ENCODE data around the gene CREG2.
A peak's percentile ranks its signal among the peaks of the same experiment; 100 is the strongest.

Gene CREG2, protein sequence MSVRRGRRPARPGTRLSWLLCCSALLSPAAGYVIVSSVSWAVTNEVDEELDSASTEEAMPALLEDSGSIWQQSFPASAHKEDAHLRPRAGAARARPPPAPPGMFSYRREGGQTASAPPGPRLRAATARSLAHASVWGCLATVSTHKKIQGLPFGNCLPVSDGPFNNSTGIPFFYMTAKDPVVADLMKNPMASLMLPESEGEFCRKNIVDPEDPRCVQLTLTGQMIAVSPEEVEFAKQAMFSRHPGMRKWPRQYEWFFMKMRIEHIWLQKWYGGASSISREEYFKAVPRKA

DNA sequence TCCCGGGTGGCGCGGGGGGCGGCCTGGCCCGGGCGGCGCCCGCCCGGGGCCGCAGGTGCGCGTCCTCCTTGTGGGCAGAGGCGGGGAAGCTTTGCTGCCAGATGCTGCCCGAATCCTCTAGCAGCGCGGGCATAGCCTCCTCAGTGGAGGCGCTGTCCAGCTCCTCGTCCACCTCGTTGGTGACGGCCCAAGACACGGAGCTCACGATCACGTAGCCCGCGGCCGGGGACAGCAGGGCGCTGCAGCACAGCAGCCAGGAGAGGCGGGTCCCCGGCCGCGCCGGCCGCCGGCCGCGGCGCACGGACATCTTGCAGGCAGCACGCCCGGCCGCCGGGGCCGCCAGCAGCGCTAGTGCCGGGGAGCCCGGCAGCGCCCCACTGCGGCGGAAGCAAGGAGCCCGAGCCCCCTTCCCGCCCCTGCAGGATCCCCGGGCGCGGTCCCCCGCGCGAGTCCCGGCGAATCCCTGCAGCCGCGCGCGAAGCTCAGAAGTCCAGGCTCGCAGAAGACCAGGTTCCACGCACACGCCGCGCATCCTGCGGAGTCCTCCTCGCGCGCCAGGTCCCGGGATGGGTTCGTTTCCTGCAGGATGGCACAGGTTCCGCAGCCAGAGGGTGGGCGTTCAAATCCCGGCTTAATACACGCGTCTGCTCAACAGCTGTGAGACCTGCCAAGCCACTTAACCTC is at the start of gene CREG2:
Gene CREG2 (minus strand): TSS at position 353 of the 684 bp plus-strand sequence. CDS start 46 bp downstream, at position 307.
- peak; percentile 5 to 52 (median 39) for DNase-seq (ENCODE audit: low read depth in 3 of 3)

DNA sequence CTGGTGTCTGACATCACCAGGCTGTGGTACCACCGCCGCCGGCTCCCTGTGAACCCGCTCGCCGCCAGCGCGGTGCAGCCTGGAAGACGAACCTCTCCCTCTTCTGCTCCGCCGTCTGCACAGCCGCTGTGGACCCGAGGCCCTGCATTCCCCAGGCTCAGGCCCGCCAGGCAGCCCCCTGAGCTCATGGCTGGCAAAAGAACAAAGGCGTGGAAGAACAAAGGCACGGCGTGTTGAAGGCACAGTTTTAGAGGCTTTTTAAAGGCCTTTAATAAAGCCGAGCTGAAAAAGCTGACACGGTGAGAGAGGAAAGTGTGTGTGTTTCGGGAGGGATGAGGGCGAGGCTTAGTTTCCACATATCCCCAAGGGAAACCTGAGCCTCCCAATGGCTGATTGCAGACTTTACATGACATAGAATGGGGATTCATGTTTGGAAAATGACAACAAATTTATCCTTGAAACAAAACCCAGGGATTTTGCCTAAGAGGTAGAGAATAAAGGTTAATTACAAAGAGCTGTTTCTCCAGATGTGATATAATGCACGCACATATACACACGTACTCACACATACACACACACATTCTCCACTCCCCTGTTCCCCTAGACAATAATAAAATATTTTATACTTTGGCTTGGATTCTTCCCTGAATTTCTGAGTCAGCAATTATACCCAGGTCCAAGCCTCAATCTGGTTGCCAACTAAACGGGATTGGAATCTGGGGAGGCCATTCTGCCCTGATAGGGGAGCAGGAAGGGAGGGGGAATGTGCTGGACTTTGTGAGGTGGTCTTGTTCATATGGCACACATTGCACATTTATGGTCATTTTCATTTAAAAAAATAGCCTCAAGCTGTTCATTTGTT is 47.9 kb upstream of the CREG2 start:
- DNase-seq (ENCODE audit: low read depth in 3 of 3), result no peak

DNA sequence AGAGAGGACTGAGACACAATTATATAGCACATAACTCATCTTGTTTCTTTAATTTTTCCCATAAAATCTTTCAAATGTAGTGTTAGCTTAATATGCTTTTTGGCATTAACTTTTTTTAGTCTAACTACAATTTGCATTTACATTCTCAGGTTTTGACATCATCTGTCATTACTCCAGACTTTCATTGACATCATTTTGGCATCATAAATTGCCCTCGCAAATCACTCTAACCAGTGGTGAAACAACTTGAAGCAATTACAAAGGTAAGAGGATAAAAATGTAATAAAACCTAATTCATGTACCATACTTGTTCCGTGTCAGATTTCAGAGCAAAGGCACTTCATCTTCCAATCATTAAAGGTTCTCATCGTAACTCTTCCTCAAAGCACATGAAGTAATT is 46.2 kb upstream of the CREG2 start:
- DNase-seq (ENCODE audit: low read depth in 3 of 3), result no peak

DNA sequence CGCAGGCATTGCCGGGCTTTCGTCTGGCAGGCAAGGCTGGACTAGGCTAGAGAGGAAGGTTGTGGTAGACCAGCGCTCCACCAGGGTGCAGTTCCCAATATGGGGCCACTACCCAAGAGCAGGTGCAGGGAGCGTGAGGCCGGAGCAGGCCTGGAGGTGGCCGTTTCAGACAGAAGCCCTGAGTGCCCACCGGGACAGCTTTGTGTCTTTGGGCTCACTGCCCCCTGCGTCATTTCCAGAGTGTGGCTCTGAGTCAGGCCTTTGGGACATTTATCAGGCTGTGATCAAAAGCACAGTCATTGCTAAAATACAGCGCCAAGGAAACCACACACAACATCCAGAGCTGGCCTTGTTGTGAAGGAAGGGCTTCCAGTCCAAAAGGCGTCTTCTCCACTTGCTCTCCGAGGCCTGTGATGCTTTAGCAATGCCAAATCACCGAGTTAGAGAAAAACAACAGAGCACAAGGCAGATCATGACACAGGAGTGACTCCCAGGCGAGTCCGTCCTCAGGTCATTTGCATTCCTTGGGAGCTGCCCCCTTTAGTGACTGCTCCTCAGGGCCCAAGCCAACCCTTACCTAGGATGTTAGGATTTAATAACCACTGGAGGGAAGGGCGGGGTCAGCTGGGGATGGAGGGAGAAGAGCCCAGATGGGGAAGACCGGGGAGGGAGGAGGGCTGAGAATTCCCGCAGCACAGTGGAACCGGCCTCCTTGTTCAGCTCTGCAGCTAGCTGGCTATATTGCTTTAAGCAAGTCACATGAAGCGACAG is 45.3 kb upstream of the CREG2 start:
- DNase-seq (ENCODE audit: low read depth in 3 of 3), result no peak

DNA sequence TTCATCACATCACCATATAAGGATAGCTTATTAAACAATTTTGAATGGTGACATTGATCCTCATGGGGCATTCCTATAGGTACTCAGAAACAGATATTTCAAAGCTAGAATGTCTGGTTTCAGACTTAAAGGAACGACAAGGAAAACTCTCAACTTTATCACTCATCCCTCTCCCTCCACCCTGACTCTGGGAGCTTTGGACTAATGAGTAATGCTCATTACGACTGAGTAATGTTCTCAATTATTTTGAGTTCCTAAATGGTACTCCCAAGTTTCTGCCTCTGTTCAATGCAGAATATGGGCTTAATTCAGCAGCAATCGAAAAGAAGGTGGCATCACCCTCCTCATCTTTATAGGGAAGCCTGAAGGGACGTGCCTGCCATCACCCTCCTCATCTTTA is 44.2 kb upstream of the CREG2 start:
- DNase-seq (ENCODE audit: low read depth in 3 of 3), result no peak

DNA sequence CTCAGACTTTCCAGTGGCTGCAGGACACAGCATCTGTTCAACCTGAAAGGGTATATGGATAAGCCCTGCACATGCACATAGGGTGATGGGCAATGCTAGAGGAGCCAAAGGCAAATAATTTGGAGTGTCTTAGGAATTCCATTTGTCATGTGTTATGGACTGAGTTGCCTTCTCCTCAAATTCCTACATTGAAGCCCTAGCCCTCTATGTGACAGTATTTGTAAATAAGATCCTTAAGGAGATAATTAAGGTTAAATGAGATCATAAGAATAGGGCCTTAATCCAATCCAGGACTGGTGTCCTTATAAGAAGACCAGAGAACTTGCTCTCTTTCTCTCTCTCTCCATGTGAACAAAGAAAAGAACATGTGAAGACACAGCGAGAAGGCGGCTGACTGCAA is 42.9 kb upstream of the CREG2 start:
- no peak for DNase-seq (ENCODE audit: low read depth in 3 of 3)

DNA sequence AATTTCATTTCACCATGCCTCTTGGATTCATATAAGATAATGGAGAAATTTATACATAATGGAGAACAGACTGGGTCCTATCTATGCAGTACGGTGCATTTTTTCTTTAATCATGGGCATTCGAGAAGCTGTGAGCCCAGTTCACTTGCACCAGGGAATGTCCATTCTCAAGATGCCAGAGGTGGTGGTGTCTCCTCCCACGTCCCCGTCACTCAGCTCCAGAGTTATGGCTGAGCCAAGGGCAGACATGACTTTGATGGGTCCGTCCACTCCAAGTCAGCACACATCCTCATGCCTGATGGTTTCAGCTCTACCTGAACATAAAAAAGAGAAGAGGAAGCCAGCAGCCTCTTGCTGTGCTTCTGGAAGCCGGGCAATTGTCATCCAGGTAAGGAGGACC is 42.1 kb upstream of the CREG2 start:
- no peak for DNase-seq (ENCODE audit: low read depth in 3 of 3)

DNA sequence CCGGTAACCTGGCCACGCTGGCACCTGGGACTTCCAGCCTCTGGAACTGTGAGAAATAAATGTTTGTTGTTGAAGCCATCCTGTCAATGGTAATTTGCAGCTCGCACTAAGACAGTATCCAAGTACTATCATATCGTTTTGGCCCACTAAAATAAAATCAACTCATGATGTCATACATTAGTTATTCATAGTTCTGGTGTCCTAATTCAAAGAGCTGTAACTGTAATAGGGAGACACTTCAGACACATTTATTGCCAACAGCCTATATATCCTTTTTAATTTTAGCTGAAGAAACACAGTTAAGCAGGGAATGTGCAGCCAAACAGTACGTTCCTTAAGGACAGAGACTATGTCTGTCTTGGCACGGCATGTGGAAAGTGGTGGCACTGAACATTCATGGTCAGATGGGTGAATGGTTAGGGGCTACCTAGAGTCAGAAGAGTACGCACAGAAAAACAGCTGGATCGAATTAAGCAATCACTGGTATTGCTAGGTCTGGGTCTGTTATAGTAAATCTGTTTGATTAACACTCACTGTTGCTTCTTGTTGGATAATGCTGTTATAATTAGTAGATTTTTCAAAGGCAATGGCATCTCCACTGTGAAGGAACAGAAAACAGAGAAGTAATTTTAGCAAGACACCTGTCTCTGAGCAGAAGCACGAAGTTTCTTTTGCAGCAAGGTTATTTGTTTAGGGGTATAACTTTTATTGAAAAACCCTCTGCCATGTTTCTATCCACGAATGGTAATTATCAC is 41.3 kb upstream of the CREG2 start:
- DNase-seq (ENCODE audit: low read depth in 3 of 3), result no peak

DNA sequence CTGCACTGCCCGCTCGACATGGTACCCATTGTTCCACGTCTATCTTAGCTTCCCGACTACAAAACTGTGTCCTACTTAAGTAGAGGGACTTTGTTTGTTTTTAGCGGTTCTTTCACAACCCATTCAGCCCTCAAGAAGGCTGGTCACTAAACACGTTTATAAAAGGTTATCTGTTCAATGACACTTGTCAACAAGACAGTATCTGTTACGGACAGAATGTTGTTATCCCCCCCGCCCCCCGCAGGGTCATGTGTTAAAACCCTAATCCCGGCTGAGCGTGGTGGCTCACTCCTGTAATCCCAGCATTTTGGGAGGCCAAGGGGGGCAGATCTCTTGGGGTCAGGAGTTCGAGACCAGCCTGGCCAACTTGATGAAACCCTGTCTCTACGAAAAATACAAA is 40.4 kb upstream of the CREG2 start:
- DNase-seq (ENCODE audit: low read depth in 3 of 3), result no peak

DNA sequence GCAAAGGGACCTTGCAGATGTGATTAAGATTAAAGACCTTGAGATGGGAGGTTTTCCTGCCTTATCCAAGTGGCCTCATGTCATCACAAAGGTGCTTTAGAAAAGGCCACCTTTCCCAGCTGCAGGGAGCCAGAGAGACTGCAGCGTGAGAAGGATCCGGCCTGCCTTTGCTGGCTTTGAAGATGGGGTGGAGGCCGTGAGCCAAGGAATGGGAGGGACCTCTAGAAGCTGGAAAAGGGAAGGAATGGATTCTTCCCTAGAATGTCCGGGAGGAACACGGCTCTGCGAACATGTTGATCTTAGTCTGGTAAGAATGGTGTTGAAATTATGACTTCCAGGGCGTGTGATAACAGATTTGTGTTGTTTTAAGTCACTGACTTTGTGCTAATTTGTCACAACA is 39.9 kb upstream of the CREG2 start:
- DNase-seq (ENCODE audit: low read depth in 3 of 3), result no peak

DNA sequence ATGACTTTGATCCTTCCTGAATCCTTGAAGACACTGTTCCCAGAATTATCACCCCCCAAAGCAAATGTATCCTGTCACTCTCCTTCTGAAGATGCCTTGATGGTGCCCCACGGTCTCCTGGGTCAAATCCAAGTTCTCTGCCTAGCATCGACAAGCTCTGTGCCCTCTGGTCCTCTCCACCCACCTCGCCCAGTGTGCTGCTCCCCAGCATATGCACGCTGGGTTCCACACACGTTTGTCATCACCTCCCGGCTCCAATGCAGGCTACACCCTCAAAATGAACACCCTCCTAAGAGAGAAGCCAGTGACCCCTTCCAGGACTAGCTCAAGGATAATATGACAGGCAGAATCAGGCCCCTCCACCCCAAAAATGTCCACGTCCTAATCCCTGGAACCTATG is 39.5 kb upstream of the CREG2 start:
- DNase-seq (ENCODE audit: low read depth in 3 of 3), result no peak

DNA sequence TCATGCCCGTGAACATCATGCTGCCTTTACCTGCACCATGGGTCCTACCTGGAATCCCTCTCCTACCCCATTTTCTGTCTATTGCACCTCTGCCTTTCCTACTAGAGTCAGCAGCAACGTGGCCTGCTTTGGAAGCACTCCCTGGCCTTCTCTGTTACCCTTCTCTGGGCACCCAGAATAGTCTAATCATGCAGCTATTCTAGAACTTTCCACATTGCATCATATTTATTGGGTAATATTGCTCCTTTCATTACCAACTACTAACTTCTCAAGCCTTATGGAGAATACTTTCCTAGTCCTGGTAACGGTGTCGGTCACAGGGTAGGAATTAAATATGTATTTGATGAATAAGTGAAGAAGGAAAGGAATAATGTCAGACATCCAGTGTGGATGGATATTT is 33.3 kb upstream of the CREG2 start:
- no peak for DNase-seq (ENCODE audit: low read depth in 3 of 3)

DNA sequence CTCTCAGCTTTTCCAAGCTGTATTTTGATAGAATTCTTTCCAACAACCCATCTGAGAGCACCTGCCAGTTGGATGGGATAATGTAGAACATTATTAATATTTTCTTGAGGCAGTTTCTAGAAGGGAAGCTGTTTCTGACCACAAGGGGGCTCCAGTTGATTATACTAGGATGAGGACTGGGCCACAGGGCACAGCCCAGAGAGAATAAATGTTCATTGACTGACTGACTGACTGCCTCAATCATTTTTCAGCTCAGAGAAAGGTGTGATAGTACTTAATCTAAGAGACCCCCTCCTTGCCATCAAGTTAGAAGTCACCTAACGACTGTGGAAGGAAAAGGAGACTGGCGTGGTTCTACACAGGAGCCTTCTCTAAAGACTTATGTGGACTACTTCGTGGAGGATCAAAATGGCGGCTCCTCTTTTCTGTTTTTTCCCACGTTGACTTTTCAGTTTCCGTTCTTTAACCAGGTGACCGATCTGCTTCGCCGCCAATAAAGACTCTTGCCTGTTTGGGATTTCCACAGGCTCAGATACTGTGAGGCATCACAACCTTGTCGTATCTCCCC is 31.9 kb upstream of the CREG2 start:
- DNase-seq (ENCODE audit: low read depth in 3 of 3), result peak; percentile 21 to 60 (median 25)

DNA sequence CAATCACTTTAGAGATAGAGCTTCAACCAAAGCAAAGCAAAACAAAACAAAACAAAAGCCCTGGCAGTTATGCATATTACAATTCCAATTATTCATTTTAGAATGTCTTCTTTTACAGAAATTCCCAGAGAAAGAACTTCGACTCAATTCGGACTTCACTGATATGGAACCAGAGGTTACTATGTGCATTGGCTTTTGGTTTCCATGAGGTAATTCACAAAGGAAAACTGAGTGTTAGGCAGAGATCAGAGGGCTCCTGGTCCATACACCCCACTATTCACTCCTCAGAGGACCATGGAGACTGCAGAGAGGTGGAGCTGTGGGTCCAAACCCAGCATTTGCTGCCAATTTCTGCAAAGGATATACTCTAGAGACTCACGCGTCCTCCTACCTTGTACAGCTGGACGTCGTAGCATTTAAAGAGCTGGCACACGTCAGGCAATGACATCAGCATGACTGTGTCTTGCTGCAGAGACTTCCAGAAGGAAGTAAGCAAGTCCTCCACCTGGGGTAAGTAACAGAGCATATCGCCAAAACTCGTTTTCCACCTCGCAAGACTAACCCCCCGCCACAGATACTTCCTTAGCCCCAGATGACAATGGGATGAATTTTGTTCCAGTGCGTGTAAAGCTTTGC is 31.3 kb upstream of the CREG2 start:
- no peak for DNase-seq (ENCODE audit: low read depth in 3 of 3)

DNA sequence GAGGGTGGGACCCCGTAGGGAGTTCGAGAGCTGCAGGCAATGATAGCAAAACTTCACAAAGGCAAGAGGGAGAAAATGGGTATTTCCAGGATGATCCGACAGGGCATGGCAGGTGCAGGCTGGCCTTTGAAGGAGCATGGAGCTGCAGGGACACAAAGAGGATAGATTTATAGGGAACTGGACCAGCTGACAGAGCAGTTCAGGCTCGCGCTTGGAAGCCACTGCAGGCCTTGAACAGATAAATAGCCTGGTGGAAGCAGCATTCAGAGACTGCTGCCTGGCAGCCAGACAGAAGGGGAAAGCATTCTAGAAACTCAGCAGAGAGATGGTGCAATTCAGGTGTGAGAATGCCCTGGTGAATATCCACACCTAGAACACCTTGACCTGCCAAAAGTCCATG is 29.3 kb upstream of the CREG2 start:
- no peak for DNase-seq (ENCODE audit: low read depth in 3 of 3)

DNA sequence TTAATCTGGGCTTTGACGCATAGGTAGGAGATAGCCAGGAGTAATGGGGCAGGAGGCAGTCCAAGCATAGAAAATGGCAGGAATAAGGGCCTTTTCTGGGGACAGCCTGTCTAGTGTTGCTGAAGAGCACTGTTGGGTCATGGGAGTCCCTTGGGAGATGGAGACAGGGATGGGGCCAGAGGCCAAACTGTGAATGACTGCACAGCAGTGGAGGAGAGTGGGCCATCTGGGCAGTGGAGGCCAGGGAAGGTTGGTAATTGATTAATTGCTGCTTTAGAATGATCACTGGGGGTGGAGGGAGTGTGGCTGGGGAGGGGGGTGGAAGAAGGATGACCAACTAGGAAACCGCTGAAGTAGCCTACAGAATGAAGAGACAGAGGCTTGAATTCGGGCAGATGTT is 28.6 kb upstream of the CREG2 start:
- no peak for DNase-seq (ENCODE audit: low read depth in 3 of 3)

DNA sequence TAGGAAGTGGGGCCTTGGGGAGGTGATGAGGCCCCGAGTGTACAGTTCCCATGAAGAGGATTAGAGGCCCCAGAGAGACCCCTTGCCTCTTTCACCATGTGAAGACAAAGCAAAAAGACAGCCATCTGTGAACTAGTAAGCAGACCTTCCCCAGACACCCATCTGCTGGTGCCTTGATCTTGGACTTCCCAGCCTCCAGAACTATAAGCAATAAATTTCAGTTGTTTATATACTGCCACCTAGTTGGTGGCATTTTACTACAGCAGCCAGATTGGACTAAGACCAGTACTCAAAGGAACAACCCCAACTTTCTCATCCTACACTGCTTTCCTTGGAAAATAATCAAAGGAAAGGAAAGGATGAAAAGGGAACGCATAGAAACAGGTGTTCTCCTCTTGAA is 27.9 kb upstream of the CREG2 start:
- DNase-seq (ENCODE audit: low read depth in 3 of 3), result no peak

DNA sequence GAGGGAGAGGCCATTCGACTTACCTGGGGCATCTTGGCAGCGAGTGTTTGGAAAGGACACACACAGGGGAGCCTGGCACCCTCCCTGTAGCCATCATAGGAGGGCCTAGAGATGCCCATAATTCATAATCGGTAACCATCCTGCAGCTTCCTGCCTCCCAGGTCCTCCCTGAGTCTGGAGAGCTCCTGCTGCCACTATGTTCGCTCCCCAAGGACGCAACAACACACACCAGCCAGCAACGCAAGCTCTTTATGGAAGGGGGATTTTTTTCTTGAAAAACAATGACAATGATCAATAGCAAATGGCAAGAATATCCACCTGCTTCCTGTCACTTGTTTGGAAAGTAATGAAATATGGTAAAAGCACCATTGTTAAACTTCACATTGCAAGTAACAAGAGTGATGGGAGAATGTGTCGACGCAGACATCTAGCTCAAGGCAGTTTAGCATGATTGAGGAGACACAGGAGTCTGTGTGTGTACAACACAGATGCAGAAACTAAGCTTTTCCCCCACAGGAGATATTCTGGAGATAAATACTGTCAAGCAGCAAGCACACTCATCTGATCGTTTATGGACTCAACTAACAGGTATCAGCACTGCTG is 24.9 kb upstream of the CREG2 start:
- no peak for DNase-seq (ENCODE audit: low read depth in 3 of 3)

DNA sequence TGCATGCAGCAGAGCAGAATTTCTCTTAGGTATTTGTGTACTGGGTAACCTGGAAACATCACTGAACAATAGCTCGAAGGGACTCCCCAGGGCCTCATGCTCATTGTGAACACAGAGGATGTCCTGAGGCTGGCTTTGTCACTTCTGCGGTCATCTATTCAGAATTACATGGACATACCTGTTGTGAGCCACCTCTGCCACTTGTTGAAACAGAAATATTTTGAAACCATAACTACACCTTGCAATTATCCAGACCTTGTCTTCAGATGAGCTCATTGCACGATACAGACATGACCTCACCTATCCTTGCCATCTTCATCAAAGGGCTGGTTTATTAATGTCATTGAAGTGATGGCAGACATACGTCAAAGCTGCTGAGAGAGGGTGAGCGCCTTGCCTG is 23.4 kb upstream of the CREG2 start:
- no peak for DNase-seq (ENCODE audit: low read depth in 3 of 3)

DNA sequence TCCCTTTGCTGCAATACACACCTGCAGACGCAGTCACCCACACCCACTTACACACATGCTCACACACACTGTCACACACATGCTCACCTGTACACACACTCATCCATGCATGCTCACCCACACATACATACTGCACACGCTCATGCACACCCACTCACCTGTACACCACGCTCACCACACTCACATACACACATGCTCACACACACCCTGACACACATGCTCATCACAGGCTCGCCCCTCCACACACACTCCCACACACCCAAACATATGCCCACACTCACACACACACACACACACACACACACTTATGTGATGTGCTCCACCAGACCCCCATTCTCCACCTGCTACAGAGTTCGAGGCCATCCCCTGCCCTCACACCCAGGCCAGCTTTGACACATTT is 22.8 kb upstream of the CREG2 start:
- no peak for DNase-seq (ENCODE audit: low read depth in 3 of 3)
